Measurements from ENCODE around the gene ABLIM2.
A peak's percentile ranks its signal among the peaks of the same experiment; 100 is the strongest.

ABLIM2 gene

DNA sequence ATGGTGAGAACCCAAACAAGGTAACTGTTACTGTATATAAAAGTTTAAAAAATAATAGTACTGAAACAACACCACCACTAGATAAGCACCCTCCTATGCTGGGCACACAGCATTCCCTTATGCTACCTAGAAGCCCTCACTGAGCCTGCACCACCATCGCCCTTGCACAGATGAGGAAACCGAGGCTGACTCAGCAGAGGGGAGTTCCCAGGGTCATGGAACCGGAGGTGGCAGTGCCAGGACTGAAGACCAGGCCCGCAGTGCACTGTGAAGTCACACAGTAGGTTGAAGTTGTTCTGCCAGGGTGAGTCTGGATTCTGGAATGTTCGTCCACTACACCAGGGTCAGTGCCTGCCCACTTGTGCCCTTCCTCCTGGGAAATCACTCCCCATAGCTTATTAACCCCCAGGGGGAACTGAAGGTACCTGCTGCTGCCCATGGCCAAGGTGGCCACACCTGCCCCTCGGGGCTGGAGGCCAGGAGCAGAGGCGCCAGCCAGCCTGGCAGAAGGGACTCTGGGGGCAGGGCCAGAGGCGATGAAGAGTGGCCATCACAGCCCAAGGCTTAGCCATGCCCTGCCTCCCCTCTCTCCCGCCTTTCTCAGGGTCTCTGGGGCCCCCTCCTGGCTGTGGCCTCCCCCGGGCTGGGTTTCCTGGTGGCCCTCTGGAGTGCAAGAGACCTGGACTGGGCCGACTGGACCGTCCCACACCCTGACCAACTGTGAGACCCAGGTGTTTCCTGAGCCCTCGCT is 15.1 kb upstream of the ABLIM2 start:
- no peak for DNase-seq

DNA sequence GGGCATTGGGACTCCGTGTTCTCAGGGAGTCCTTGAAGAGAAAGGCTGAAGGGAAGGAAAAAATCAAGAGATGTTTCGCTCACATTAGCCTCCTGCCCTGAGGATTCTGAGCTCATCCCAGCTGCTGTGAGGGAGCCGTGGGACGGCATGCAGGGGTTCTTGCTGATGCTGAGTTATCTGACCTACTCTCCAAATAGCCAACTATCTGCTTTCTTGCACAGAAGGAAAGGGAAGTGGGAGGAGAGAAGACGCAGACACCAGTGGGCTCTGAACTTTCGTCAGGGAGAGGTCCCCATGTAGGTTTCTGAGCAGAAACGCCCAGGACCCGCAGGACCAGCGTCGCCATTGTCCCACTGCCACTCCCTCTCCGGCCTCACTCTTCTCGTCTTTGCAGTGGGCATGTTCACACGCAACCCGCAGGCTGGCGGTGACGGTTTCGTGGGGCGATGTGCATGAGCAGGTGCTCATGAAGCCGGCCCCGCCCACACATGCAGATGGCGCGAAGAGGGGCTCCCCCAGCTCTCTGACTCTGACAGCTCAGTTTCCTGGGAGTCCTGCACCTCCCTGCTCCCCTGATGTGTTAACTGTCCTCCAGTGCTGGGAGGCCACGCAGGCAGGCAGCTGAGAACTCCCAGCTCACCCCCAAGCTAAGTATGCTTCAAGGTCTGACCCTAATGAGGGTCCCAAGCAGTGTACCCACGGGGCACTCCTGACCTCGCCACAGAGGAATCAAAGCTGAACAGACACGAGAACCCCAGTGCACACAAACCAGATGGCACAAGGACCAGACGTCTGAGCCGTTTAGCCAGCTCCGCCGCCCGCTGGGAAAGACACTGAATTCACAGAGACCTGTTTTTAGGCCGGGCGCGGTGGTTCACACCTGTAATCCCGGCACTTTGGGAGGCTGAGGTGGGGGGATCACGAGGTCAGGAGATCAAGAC is 13.6 kb upstream of the ABLIM2 start:
- no peak for DNase-seq

DNA sequence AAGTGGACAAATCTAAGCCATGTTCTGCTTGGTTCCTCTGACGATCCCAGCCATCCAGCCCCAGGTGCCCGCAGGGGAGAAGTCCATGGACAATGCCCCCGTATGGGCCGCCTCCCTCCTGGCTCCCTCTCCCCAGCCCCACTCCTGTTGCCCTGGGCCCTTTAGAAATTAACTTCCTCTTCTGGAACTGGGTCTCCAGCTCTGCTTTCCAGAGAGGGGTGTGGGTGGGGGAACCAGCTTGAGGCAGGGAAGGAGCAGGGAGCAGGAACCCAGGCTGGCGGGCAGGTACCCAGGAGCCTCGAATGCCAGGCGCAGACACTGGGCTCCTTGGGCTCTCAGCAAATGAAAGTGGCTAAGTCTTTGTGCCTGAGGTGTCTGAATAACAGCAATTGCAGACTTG is 12.7 kb upstream of the ABLIM2 start:
- no peak for DNase-seq

DNA sequence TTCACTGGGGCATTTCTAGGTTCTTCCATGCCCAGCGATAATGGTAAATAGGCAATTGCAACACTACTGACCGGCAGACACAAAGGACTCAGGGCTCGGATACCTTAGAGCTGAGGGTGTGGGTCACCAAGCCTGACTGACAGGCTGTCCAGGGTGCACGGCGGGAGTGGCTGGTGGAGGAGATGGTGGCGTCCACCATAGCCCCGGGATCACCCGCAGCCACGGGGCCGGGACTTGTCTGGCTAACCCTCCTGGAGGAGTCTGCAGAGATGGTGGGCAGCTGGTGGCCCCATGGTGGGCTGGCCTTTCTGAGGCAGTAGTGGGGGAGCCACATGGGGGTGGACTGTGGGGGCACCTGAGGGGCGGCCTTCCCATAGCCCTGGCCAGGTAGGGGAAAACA is 11.7 kb upstream of the ABLIM2 start:
- no peak for DNase-seq

DNA sequence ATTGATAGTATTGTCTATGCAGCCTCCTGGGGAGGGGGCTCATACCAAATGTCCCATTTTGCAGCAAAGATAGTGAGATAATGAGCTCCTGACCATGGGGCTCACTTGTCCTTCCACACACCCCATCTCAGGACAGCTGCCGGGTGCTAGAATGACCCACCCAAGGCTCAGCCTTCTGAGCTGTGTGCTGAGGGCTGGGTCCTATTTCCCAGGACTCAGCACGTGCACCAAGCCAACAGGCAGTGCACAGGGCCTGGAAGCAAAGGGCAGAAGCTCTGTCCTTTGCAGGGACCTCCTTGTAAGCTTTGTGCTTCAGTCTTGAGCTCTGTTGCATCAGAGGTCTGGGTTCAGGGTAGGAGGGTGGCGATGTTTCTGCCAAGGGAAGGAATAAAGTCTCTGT is 11.2 kb upstream of the ABLIM2 start:
- no peak for DNase-seq

DNA sequence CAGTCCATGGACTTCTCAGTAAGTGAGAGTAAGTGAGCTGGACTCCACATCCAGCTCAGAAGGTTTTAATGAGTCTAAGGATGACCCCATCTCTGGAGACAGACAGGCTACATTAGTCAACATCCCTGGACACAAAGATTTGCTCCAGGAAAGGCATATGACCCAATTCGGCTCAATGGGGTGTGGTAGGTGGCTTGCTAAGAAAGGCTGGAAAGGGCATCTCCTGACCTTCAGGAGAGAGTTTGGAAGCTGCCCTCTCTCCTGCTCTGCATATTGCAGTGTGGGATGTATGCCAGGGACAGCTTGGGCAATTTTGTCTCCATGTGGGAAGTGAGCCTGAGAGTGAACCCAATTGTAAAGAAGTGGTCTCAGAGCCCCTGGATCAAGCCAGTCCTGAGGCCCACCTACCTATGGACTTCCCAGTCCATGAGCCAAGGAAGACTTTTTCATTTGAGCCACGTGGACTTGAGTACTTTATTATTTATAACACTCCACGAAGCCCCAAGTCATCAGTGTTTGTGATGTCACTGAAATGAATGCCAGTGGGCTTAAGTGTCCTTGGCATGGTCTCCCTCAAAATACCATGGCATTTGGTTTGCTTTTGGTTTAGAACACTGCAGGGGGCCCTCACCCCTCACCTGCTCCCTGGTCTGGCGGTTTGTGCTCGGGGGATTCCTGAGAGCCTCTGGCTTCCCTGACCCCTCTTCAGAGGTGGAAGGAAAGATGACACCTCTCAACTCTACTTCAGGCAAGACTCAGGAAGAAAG is 10.4 kb upstream of the ABLIM2 start:
- no peak for DNase-seq

DNA sequence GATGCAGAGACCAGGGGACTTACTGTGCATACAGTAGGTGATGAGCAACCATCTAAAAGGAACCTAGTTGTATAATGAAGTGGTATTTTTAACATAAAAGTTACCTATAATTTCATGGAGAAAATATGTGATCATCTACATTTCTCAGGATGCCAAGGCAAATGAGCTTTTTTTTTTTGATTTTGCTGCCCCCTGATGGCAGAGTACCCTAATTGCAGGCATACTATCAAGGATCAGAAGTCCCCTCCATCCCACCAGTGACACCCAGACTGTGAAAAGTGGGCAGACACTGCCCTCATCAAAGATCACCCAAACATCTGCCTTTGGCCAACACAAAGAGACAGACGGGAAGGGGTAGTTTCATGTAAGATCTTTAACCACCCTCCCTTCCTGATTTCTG is 9.6 kb upstream of the ABLIM2 start:
- DNase-seq, result no peak

DNA sequence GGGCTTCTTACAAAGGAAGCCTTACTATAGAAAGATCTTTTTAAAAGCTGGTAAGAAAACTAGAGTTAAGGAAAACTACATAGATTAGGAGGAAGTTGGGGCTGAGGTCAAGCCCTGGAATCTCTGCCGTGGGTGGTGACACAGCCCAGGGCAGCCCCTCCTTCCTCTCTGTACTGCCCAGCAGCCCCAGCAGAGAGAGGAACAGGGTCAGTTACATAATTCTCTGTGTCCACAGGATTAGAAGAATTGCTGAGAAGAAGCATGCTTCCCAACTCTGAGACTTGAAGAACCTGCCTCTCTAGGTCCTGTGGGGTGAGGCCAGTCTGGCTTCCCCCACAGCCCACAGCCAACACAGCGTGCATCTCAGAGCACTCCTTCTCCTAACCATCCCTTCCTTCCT is 9.2 kb upstream of the ABLIM2 start:
- no peak for DNase-seq

DNA sequence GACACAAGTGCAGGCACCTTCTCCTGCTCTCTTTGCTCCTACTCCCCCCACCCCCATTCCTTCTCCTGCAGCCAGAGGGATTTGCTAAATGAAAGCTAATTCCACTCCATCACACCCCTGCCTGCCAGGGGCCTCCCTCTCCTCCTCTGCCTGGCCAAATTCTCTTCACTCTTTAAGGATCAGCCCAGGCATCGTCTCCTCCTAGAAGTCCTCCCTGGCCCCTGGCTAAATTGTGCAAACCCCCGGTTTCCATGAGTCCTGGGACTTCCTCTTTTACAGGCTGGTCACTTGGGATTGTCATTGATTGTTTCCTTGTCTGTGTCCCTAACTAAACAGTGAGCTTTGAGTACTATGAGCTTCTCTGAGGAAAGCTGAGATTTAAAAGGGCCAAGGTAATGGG is 8.7 kb upstream of the ABLIM2 start:
- no peak for DNase-seq

DNA sequence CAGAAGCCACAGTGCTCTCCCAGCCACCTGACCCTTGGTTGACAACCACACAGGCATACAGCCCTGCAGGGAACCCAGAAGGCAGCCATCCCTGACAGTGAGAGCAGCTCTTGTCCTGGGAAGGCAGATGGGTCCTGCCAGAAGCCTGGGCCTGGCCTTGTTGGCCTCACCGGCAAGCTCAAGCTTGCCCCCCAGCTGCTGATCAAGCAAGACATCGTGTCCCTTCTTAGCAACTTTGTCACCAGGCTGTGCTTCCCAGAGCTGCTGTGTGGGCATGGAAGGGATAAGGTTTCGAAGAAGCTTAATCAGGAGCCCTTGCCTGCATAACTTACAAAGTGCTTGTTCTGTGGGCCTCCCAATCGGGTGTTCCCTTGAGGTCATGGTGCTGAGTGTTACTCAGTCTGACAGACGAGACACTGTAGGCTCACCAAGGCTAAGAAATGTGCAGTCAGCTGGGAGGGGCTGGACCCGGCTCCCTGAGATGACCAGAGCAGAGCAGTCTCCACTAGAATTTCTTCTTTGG is 6.8 kb upstream of the ABLIM2 start:
- DNase-seq, result no peak

DNA sequence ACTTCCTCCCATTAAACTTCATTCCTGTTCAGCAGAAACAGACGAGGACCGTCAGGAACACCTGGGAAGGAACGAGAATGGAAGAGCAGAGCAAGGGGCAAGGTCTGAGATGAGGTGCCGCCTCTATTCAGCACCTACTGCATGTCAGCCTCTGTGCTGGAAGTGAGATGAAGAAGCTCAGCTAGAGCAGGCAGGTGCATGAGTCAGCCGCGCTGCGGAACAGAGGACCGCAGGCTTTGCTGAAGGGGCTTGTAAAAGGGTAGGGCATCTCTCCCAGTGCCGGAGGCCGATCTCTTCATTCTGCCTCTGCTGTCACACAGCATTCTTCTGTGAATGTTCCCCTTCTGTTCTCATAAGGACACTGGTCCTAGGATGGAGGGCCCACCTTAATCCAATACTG is 6.1 kb upstream of the ABLIM2 start:
- no peak for DNase-seq

DNA sequence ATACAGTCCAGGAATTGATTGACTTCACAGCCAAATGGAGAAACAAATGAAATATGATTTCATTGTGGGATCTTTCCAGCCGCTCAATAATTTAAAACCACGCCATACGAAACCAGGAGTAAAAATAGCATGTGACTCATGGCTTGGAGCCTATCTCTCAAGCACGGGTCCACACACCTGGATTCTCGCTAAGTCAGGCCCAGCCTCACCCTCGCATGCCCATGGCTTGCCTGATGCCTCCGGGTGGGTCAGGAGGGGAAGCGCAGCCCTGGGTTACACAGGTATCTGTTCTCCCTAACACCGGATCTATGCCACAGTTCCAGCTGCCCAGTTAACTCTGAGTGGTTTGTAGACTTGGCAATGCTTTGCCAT is 5.6 kb upstream of the ABLIM2 start:
- DNase-seq, result no peak

DNA sequence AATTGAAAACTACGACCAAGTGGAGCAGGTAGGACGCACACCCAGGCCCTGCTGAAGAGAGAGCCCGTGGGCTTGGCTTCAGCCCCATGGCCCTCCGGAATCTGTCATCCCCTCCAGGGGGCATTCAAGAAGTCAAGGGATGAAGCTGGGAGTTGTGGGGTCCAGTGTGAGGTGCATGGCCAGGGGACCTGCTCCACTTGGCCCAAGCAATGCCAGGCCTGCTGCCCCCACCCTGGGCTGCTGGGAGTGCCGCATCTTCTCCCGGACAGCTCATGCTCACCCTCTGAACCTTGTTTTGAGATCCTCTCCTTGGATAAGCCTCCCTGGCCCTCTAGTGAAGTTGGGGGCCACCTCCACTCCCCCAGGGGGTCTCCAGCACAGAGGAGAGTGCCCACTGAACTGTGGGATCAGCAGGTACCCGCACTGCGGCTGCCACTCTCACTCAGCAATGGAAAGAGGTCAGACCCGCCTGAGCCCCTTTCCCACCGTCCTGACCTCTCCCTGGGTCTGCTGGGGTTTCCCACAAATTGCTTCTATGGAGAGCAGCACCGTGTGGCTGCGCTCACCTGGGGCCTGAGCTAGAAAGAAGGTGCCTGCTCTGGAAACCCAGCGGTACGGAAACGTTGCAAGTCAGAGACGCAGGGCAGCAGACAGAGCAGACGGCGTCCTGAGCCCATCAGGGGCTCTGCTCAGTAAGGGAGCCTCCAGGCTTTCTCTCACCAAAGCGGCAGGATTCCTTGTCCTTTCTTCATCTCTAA is 5.0 kb upstream of the ABLIM2 start:
- no peak for DNase-seq

DNA sequence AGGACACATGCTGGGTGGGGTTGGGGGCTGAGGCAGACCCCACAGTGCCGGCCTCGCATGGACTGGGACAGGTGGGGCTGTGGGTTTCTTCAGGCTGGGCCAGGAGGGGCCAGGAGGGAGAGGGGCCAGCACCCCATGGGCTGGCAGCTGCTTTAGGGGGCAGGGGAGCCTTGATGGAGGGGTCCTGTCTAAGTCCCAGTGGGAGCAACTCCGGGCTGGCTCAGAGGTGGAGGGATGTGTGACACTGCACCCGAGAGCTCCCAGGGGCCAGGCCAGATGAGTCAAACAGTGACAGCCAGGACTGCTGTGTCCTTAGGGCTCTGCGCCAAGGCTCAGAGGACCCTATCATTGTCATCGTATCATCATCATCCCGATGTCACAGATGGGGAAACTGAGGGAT is 4.4 kb upstream of the ABLIM2 start:
- DNase-seq, result no peak

DNA sequence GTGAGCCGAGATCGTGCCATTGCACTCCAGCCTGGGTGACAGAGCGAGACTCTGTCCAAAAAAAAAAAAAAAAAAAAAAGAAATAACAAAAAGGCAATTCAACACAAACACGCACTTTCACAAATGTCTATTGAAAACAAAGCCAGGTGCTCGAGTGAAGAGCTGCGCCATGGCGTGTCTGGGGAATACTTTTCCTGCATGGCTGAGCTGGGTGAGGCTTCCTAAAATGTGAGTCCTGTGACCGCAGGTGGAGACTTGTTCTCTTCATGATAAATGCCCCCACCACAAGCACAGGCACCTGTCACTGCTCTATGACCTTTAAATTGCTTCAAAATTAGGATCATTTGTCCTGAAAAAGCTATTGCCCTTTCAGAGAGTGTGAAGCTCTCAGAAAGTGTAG is 4.0 kb upstream of the ABLIM2 start:
- no peak for DNase-seq

DNA sequence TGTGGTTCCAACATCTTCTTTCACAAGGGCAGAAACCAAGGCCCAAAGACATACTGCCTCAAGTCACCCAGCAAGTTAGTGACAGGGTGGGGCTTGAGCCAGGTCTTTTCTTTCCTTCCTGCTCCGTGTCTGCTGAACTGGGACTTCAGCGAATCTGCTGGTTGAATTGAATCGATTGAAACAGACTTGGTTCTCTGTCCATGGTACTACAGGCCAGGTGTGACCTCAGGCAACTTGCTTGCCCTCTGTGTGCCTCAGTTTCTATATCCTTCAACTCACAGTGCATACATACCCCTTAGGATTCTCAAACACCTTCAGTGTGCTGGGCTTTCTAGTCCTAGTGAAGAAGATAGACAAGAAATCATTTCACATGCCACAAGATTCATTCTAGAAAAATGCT is 2.0 kb upstream of the ABLIM2 start:
- DNase-seq, result no peak

DNA sequence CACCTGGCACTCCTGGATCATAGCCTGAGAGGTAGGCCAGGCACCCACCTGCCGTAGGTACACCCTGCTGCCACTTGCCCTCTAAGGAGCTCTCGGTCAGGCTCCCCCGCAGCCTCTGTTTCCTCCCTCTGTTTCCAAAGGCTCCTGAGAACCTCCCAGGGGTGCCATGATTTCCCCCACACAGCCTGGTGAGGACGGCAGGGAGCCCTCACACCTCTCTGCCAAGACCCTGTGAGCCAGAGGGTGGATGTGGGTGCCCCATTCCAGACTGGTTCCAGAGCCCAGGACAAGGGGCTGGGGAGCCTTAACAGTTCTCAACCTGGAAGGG is 1.6 kb upstream of the ABLIM2 start:
- DNase-seq, result peak; percentile 70

DNA sequence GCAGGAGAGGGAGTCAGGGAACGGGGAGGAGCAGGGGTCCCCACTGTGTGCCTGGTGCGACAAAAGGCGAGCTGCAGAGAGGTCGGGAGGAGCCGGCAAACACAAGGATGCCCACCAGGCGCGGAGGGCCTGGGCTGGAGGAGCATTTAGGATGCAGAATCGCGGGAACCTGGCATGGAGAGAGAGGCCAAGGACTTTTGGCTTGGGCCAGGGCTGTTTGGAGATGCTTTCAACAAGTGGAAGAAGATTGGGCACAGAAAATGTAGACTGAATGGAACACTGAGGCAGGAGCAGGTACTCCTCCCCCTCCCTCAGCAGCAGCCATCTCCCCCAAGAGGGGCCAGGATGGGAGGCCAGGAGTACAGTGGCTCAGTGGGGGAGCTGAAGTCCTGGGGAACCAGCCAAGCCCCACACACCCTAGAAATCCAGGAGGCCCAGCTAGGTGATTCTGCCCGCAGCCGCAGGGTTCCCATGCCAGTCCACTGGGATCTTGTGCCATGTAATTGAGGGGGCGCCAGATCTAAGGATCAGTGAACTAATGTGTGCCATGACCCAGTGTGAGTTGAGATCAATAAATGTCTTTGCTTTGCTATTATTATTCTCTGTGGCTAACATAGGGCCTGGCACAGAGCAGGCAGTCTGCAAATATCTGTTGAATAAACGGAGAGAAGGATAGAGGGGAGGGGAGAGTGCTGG is 1.1 kb upstream of the ABLIM2 start:
- DNase-seq, result no peak

DNA sequence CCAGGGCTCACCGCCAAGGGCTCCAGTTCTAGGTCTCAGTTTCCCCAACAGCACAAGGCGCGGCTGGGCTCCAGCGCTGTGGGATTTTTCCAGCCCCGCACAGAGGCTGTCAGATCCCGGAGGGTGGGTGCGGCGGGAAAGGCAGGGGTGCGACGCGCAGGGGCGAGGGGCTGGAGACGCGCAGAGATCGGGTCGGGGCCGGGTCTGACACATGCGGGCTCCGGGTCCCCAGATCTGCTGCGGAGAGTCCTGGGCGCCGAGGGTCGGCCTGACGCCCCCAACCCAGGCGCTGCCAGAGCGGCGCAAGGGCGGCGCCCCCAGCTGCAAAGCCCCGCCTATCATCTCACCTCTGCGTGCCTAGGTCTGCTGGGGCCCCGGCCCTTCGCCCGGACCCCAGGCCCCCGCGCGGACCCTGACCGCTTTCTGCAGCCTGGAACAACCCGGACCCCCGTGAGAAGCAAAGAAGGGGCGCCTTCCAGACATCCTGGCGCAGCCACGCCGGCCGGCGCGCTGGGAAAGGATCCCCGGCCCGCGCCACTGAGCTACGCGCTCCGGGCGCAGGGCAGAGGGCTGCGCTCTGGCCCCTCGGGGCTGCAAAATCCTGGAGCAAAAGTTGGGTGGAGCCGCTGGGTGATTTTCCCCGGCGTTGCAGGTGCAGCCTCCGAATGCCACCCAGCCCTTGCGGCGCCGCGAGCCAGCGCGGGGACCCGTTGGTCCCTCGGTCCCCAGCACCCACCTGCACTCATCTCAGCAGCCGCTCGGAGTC is 486 bp downstream of the ABLIM2 start:
- DNase-seq, result no peak

DNA sequence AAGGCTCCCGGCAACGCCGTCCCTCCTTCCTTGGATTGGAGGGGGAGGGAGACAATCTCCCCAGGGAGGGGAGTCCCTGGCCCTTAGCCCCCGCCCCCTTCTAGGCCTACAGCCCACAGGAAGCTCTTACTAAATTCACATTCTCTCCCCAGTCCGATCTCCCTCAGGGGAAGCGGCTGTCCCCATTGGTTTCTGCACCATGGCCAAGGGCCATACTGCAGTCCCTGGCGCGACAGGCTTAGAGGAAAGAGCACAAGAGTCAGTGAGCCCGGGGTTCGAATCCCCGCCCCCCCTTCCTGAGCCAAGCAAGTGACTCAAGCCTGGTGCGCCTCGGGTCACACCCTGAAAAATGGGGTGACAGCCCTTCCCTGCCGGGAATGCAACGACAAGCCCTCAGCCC is 1.1 kb downstream of the ABLIM2 start:
- no peak for DNase-seq

DNA sequence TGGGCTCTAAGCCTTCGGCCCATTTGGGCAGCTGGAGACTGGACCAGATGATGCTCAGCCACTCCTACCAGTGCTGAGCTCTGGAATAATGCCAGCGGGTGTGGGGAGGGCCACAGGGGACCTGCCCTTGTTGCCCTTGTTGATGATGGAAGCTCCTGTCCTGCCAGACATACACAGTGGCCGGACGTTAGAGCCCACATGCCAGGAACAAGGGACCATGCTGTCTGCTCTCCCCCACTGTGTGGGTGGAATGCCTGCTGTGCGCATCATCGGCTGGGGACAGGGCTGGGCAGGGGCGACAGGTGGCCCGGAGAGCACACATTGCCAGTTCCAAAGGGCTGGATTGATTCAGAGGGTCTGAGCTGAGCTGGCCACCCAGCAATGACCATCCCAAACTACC is 2.0 kb downstream of the ABLIM2 start:
- DNase-seq, result no peak
